ENCODE data around the gene PIRT.

PIRT gene

GRCh38 chr17:10787306-10788045 is 50.4 kb downstream of the PIRT start:
- no peak for DNase-seq

- no peak for DNase-seq
Observed at GRCh38 chr17:10785295-10785694, 52.6 kb downstream of the PIRT start.

GRCh38 chr17:10779609-10780008 is 58.3 kb downstream of the PIRT start:
- no peak for DNase-seq

- DNase-seq: no peak
Observed at GRCh38 chr17:10777890-10778289, 60.0 kb downstream of the PIRT start.

GRCh38 chr17:10777131-10777807 is 60.6 kb downstream of the PIRT start:
- DNase-seq: no peak

GRCh38 chr17:10776381-10776780 is 61.5 kb downstream of the PIRT start:
- DNase-seq: no peak

- no peak for DNase-seq
Observed at GRCh38 chr17:10775740-10776356, 62.0 kb downstream of the PIRT start.

GRCh38 chr17:10775058-10775457 is 62.8 kb downstream of the PIRT start:
- no peak for DNase-seq

- DNase-seq: no peak
Observed at GRCh38 chr17:10773391-10773790, 64.5 kb downstream of the PIRT start.
